SK-N-SH (cell line): Measurements from ENCODE around the gene GNB5. TPM values are rescaled to one million over a fixed set of nuclear protein-coding genes. Genes with fewer than 3 reads are reported as not detected.

Experiments
- CTCF ChIA-PET: fragments of 300-600, 350-600 bp; formaldehyde crosslinking; extraction: SDS; loops from one replicate; lab custom pipeline; 2021; lab: Yijun Ruan, JAX
- POLR2A ChIA-PET: fragments of 350-600 bp; sonication (Branson Sonifier 250); formaldehyde crosslinking; extraction: SDS; loops from one replicate; lab custom pipeline; 2020; ENCODE audit warnings: antibody characterized with exemption, inconsistent platforms; lab: Yijun Ruan, JAX
- DNase-seq: peaks from one replicate; pipeline ENCODE4 v3.0.0; 2012
- H2AFZ ChIP-seq: fragments of 200-600 bp; sonication (generic); 2 replicates; pipeline ENCODE4 v1.8.1; 2016; ENCODE audit warnings: antibody characterized with exemption, mild to moderate bottlenecking, low read depth
- H3F3A ChIP-seq: fragments of 200-600 bp; sonication (generic); replicated peaks from 2 replicates; pipeline ENCODE3; 2016; ENCODE audit warnings: antibody characterized with exemption, mild to moderate bottlenecking; ENCODE audit not compliant: insufficient read depth
- H3K27ac ChIP-seq, 2 experiments: fragments of 200-500 bp in 1 of 2; fragments of 200-600 bp in 1 of 2; sonication (Bioruptor generic) in 1 of 2; sonication (generic), shearing (Covaris generic) in 1 of 2; 2 replicates each; pipeline versions ENCODE4 v1.5.1 to v1.6.1; 2014 to 2016; ENCODE audit warnings: low read depth in 2 of 2, inconsistent platforms in 1 of 2, low read length in 1 of 2, mild to moderate bottlenecking in 1 of 2, mixed read lengths in 1 of 2
- H3K27me3 ChIP-seq: fragments of 200-600 bp; sonication (generic), shearing (Covaris generic); 2 replicates; pipeline ENCODE4 v1.6.1; 2016; ENCODE audit warnings: mixed run types; ENCODE audit not compliant: insufficient read depth
- H3K36me3 ChIP-seq, 2 experiments: fragments of 200-500 bp in 1 of 2; fragments of 200-600 bp in 1 of 2; sonication (Bioruptor generic) in 1 of 2; sonication (generic) in 1 of 2; replicated peaks in 1 of 2; 2 replicates each; pipeline versions ENCODE3 to v1.5.1; 2014 to 2016; ENCODE audit warnings: low read length in 1 of 2, mild to moderate bottlenecking in 1 of 2; ENCODE audit not compliant: insufficient read depth in 2 of 2, control insufficient read depth in 1 of 2
- H3K4me1 ChIP-seq, 2 experiments: fragments of 200-500 bp in 1 of 2; fragments of 200-600 bp in 1 of 2; sonication (Bioruptor generic) in 1 of 2; sonication (generic), shearing (Covaris generic) in 1 of 2; 2 replicates each; pipeline versions ENCODE4 v1.5.1 to v1.6.1; 2014 to 2016; ENCODE audit warnings: low read depth in 1 of 2, low read length in 1 of 2, mixed run types in 1 of 2; ENCODE audit not compliant: insufficient read depth in 2 of 2, control insufficient read depth in 1 of 2
- H3K4me2 ChIP-seq: fragments of 200-600 bp; sonication (generic), shearing (Covaris generic); 2 replicates; pipeline ENCODE4 v1.6.1; 2017; ENCODE audit warnings: mixed run types
- H3K4me3 ChIP-seq, 2 experiments: fragments of 200-500 bp in 1 of 2; fragments of 200-600 bp in 1 of 2; sonication (Bioruptor generic) in 1 of 2; sonication (generic), shearing (Covaris generic) in 1 of 2; 2 replicates each; pipeline versions ENCODE4 v1.5.1 to v1.8.1; 2014 to 2016; ENCODE audit warnings: low read depth in 2 of 2, inconsistent platforms in 1 of 2, low read length in 1 of 2, mild to moderate bottlenecking in 1 of 2, mixed read lengths in 1 of 2, moderate library complexity in 1 of 2
- H3K79me2 ChIP-seq: fragments of 200-600 bp; sonication (generic); 2 replicates; pipeline ENCODE4 v1.8.1; 2017; ENCODE audit warnings: mild to moderate bottlenecking; ENCODE audit not compliant: insufficient read depth
- H3K9ac ChIP-seq: fragments of 200-600 bp; sonication (generic); 2 replicates; pipeline ENCODE4 v1.6.1; 2017; ENCODE audit warnings: mixed run types
- H3K9me2 ChIP-seq: fragments of 200-600 bp; sonication (generic); 2 replicates; pipeline ENCODE4 v1.6.1; 2017; ENCODE audit warnings: mixed run types
- H3K9me3 ChIP-seq: fragments of 200-600 bp; sonication (generic); 2 replicates; pipeline ENCODE4 v1.6.1; 2017; ENCODE audit warnings: mixed run types, mild to moderate bottlenecking, moderate library complexity
- H4K20me1 ChIP-seq: fragments of 200-600 bp; sonication (generic); 2 replicates; pipeline ENCODE4 v1.6.1; 2017; ENCODE audit warnings: mild to moderate bottlenecking, mixed run types; ENCODE audit not compliant: insufficient read depth
- CHD2 ChIP-seq: fragments of 150-350 bp; IDR thresholded peaks from 2 replicates; pipeline ENCODE4 v1.6.1; 2018; ENCODE audit warnings: low read length; ENCODE audit not compliant: partially characterized antibody
- EZH2phosphoT487 ChIP-seq: fragments of 200-600 bp; sonication (generic); IDR thresholded peaks from 2 replicates; pipeline ENCODE4 v1.6.1; 2017; ENCODE audit warnings: low read depth, mixed run types, mild to moderate bottlenecking, antibody characterized with exemption, moderate library complexity, borderline replicate concordance
- FOXJ3 ChIP-seq: sonication (generic); formaldehyde crosslinking; IDR thresholded peaks from 2 replicates; pipeline ENCODE4 v1.5.1; 2020; ENCODE audit warnings: mild to moderate bottlenecking, missing genetic modification reagents
- FOXM1 ChIP-seq: IDR thresholded peaks from 2 replicates; pipeline ENCODE4 v1.4.0; 2012; ENCODE audit warnings: low read depth, mild to moderate bottlenecking
- GATA2 ChIP-seq: sonication (generic); formaldehyde crosslinking; IDR thresholded peaks from 2 replicates; pipeline ENCODE4 v1.5.0; 2020; ENCODE audit warnings: mild to moderate bottlenecking, missing genetic modification reagents
- MXI1 ChIP-seq: IDR thresholded peaks from 2 replicates; pipeline ENCODE4 v1.6.1; 2012; ENCODE audit warnings: mild to moderate bottlenecking, low read depth, low read length, improper control_type of control experiment
- NRF1 ChIP-seq: IDR thresholded peaks from 2 replicates; pipeline ENCODE4 v1.6.1; 2012; ENCODE audit warnings: low read depth, mild to moderate bottlenecking, low read length
- POLR2AphosphoS5 ChIP-seq: IDR thresholded peaks from 2 replicates; pipeline ENCODE4 v1.6.1; 2012; ENCODE audit warnings: low read depth, low read length
- RAD21 ChIP-seq: IDR thresholded peaks from 2 replicates; pipeline ENCODE4 v1.6.1; 2012; ENCODE audit warnings: mild to moderate bottlenecking, low read length
- RXRA ChIP-seq: IDR thresholded peaks from 2 replicates; pipeline ENCODE4 v1.4.0; 2012; ENCODE audit warnings: low read depth, mild to moderate bottlenecking, borderline replicate concordance
- SIN3A ChIP-seq: IDR thresholded peaks from 2 replicates; pipeline ENCODE4 v1.6.1; 2012; ENCODE audit warnings: low read depth, mild to moderate bottlenecking, low read length, moderate library complexity, borderline replicate concordance
- SMC3 ChIP-seq: IDR thresholded peaks from 2 replicates; pipeline ENCODE4 v1.6.1; 2012; ENCODE audit warnings: low read depth, low read length, improper control_type of control experiment
- TAF1 ChIP-seq: IDR thresholded peaks from 2 replicates; pipeline ENCODE4 v1.6.1; 2012; ENCODE audit warnings: low read depth, mild to moderate bottlenecking, low read length, moderate library complexity, borderline replicate concordance
- TCF12 ChIP-seq: IDR thresholded peaks from 2 replicates; pipeline ENCODE4 v1.4.0; 2012
- TEAD4 ChIP-seq: IDR thresholded peaks from 2 replicates; pipeline ENCODE4 v1.4.0; 2012; ENCODE audit warnings: mild to moderate bottlenecking, borderline replicate concordance; ENCODE audit not compliant: insufficient read depth
- YY1 ChIP-seq: IDR thresholded peaks from 2 replicates; pipeline ENCODE4 v1.4.0; 2012; ENCODE audit warnings: low read depth, mild to moderate bottlenecking
- WGBS: methylation state at CpG from one replicate; pipeline ENCODE4 v1.1.6; 2017; ENCODE audit warnings: low lambda C conversion rate; 5-methylcytosine and 5-hydroxymethylcytosine counted together
- polyA plus RNA-seq, 3 experiments: library from polyadenylated mRNA; depleted of rRNA; stranded (reverse); fragments of >200 nt; gene quantifications; 2 replicates each; pipeline ENCODE4 v1.2.3, GENCODE V29; 2012
- TF ChIP-seq, protein P1 (sequence below): IDR thresholded peaks from 2 replicates; pipeline ENCODE4 v1.4.0; 2012; ENCODE audit warnings: low read depth, borderline replicate concordance
- TF ChIP-seq, protein P2 (sequence below): fragments of 150-350 bp; IDR thresholded peaks from 2 replicates; pipeline ENCODE4 v1.6.1; 2017; ENCODE audit warnings: antibody characterized with exemption, low read length, low read depth, borderline replicate concordance
- TF ChIP-seq, protein P3 (sequence below): fragments of 200-600 bp; sonication (generic); IDR thresholded peaks from 2 replicates; pipeline ENCODE4 v1.6.1; 2017; ENCODE audit warnings: antibody characterized with exemption, mild to moderate bottlenecking, moderate library complexity

Gene GNB5
- polyA plus RNA-seq, 1 of the 3 experiments (the other 2 are of a cell fraction) = 73.7 TPM

DNA sequence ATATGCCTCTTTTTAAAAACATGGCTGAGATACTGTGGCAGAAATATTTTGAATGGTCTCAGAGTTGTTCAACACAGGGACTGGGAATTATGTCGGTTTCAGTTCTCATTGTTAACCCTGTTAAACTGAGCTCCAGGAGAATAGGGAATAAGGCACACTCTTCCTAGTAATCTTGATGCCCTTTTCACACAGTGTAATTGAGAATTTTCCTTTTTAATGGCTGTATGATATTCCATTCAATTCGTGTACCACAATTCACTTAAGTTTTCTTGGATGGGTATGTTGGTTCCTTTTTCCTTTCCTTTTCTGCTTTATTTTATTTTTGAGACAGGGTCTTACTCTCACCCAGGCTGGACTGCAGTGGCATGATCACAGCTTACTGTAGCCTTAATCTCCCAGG, 44.9 kb downstream of the GNB5 start:
- Histone ChIP-seq H3K9ac (no peak overlapping the region), H3K9me2 (no peaks in the 10 kb centered on the region), H3K9me3 (no peaks in the 10 kb centered on the region), H3K4me2 (no peak overlapping the region), H3K27ac (0 out of 4 replicates have a peak overlapping the region, but pooled peaks of 1 of the 2 experiments have one; percentile 96)
- POLR2A ChIA-PET = no interaction called here
- TF ChIP-seq TCF12 (no peak), MXI1 (no peak), SMC3 (no peak), FOXJ3 (no peak), RAD21 (no peak), POLR2AphosphoS5 (no peak), CHD2 (no peak), RXRA (no peak), TEAD4 (no peak), TAF1 (no peak), NRF1 (no peak), FOXM1 (no peak), EZH2phosphoT487 (no peak), GATA2 (CRISPR knock-in tag) (no peak), SIN3A (no peak), YY1 (no peak)
- TF ChIP-seq, protein P1, sequence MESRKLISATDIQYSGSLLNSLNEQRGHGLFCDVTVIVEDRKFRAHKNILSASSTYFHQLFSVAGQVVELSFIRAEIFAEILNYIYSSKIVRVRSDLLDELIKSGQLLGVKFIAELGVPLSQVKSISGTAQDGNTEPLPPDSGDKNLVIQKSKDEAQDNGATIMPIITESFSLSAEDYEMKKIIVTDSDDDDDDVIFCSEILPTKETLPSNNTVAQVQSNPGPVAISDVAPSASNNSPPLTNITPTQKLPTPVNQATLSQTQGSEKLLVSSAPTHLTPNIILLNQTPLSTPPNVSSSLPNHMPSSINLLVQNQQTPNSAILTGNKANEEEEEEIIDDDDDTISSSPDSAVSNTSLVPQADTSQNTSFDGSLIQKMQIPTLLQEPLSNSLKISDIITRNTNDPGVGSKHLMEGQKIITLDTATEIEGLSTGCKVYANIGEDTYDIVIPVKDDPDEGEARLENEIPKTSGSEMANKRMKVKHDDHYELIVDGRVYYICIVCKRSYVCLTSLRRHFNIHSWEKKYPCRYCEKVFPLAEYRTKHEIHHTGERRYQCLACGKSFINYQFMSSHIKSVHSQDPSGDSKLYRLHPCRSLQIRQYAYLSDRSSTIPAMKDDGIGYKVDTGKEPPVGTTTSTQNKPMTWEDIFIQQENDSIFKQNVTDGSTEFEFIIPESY = no peak
- TF ChIP-seq, protein P2, sequence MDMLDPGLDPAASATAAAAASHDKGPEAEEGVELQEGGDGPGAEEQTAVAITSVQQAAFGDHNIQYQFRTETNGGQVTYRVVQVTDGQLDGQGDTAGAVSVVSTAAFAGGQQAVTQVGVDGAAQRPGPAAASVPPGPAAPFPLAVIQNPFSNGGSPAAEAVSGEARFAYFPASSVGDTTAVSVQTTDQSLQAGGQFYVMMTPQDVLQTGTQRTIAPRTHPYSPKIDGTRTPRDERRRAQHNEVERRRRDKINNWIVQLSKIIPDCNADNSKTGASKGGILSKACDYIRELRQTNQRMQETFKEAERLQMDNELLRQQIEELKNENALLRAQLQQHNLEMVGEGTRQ = no peak
- TF ChIP-seq, protein P3, sequence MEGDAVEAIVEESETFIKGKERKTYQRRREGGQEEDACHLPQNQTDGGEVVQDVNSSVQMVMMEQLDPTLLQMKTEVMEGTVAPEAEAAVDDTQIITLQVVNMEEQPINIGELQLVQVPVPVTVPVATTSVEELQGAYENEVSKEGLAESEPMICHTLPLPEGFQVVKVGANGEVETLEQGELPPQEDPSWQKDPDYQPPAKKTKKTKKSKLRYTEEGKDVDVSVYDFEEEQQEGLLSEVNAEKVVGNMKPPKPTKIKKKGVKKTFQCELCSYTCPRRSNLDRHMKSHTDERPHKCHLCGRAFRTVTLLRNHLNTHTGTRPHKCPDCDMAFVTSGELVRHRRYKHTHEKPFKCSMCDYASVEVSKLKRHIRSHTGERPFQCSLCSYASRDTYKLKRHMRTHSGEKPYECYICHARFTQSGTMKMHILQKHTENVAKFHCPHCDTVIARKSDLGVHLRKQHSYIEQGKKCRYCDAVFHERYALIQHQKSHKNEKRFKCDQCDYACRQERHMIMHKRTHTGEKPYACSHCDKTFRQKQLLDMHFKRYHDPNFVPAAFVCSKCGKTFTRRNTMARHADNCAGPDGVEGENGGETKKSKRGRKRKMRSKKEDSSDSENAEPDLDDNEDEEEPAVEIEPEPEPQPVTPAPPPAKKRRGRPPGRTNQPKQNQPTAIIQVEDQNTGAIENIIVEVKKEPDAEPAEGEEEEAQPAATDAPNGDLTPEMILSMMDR = no peak
- TF ChIP-seq, all 33 proteins: peak for 0
- H3K4me3 ChIP-seq = no peak overlapping the region
- H2AFZ ChIP-seq = no peak overlapping the region
- no peak for DNase-seq
- peaks cover 42% of the 10 kb centered on the region for H3F3A ChIP-seq
- peaks cover 17 to 18% of the 10 kb centered on the region in 2 experiments for H3K36me3 ChIP-seq
- peaks cover 3% of the 10 kb centered on the region; the same call in 1 of the 2 replicates for H3K79me2 ChIP-seq
- CTCF ChIA-PET = no interaction called here
- WGBS = 85% methylated on average over 2 of the region's 2 CpGs
- no peaks in the 10 kb centered on the region for H3K27me3 ChIP-seq
- H3K4me1 ChIP-seq = peaks cover 0 to 15% of the 10 kb centered on the region in 2 experiments; a peak in 2 of 4 replicates
- no peaks in the 10 kb centered on the region for H4K20me1 ChIP-seq
